DND-41 (cell line): ENCODE data around the gene PIAS2.

Experiments
- CTCF ChIP-seq: IDR thresholded peaks from 2 replicates; pipeline ENCODE4 v1.5.1; 2012; ENCODE audit warnings: borderline replicate concordance, low read length, moderate library complexity, mild to moderate bottlenecking; ENCODE audit not compliant: poor library complexity, severe bottlenecking; ENCODE audit errors: extremely low read depth
- EZH2 ChIP-seq: IDR thresholded peaks from 3 replicates; pipeline ENCODE4 v1.6.1; 2012; ENCODE audit warnings: borderline replicate concordance, low read depth, mild to moderate bottlenecking, moderate library complexity, low read length, inconsistent platforms; ENCODE audit not compliant: severe bottlenecking

DNA sequence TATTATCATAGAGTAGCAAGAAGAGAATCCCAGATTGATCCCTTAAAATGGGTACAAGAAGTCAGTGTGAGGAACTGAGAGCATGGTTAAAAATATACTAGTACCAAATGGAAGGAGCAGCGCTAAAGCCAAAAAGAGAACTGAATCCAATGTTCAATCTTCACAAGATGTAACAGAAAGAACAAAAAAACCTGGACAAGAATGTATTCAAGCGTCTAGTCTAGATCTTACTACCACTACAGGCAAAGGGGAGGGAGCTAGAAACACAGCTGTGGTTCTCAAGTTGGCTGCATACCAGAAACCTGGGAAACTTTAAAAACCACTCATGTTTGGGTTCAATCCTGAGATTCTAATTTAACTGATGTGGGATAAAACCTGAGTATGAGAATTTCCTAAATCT is 57.5 kb downstream of the PIAS2 start:
- TF ChIP-seq EZH2, result no peak
- no peak for TF ChIP-seq CTCF
